AG08395 (cell line): ENCODE results near the gene EFHC2.

Experiments used
- DNase-seq: peaks from one replicate; pipeline ENCODE4 v3.0.0; 2012; ENCODE audit warnings: mixed read lengths, low spot score

EFHC2 gene, protein sequence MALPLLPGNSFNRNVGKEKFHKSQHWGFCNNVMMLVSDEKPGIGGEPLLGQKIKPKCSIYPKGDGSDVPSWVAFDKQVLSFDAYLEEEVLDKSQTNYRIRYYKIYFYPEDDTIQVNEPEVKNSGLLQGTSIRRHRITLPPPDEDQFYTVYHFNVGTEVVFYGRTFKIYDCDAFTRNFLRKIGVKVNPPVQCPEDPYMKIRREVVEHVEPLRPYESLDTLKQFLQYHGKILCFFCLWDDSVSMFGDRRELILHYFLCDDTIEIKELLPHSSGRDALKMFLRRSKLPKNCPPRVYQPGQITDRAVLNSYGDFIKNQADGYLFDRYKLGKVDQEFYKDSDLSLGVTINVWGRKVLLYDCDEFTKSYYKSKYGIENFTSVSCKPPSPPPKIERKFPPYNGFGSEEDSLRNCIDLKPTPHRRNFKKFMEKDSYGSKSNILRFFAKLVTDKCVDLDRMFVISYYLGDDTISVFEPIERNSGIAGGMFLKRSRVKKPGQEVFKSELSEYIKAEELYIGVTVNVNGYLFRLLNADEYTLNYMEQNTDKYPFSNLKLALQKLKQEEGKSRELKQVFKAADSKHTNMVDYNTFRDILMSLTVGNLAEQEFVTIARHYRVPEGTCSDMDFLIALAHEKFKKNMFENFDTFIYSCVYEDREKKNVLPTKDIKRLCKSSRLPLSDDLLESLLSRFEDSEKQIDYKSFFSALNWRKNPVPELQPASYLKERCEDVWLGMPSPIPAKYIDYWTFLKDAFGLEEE

GRCh38 chrX:44343412-44344141 lies at the start of gene EFHC2:
EFHC2 (minus strand) TSS chrX:44343672; CDS start chrX:44343588, 84 bp downstream.
- DNase-seq = peak; percentile 33

DNA sequence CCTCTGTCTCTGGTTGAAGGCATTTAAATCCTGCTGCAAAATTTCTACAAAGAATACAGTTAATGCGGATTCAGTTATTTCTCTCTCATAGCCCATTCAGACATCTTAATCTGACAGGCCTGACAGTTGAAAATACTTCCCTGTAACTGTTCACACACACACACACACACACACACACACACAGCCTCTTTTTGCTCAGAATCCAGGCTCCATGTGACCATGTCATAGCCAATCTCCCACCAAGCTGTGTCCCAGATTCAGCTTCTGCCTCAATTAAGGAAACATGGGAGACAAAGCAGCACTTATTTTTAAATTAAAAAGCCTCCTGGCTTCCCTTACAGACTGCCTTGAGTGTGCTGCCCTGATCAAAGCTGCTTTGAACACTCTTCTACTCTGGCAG lies 49.3 kb upstream of the EFHC2 start:
- DNase-seq = no peak

GRCh38 chrX:44384688-44385338 lies 41.3 kb upstream of the EFHC2 start:
- DNase-seq = no peak

GRCh38 chrX:44382871-44383270 lies 39.4 kb upstream of the EFHC2 start:
- DNase-seq = no peak

GRCh38 chrX:44352758-44353157 lies 9.3 kb upstream of the EFHC2 start:
- DNase-seq = no peak

DNA sequence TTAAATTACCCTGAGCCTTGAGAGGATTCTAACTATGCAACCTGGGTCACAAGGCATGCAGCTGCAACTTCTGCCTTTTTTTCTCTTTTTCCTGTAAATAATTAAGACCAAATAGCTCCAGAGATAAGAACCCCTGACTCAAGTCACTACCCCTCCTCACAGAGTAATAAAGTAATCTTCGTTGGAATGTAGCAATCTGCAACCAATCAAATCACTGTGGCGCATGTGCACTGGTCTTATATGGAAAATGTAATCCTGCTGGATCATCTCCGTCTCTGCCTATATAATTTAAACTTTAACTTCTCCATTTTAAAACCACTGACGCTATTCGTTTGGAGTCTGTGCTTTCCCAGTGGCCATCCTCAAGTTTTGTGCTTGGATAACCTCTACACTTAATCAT lies 6.1 kb upstream of the EFHC2 start:
- no peak for DNase-seq

- DNase-seq = no peak
Observed at GRCh38 chrX:44344687-44345086, 1.2 kb upstream of the EFHC2 start.

DNA sequence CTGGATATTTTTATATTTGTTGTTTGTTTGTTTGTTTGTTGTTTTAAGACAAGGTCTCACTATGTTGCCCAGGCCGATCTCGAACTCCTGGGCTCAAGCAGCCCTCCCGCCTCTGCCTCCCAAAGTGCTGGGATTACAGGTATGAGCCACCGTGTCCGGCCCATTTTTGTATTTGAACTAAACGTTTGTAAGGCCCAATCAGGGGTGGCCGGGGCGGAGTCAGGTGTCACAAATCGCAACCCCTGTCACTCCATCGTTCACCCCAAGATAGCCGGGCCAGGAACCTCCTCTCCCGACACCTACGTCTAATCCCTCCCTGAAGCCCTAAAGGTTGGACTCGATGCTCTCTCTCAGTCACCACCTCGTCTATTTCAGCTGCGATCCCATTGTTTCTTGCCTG lies 722 bp upstream of the EFHC2 start:
- no peak for DNase-seq

DNA sequence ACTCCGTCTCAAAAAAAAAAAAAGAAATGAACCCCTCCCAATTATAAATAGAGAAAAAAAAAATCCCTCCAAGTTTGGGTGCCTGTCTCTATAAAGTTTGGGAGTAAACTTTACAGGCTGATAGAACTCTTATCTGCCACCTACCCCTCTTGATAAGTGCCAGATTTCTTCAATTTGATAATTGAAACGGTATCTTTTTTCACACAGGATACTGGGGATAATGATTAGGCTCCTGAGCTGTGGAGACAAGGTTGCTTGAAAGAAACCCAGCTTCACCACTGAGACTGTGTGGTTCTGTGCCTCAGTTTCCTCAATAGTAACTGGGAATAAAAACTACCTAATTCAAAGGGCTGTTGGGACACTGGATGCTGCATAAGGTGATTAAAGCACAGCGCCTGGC lies 606 bp downstream of the EFHC2 start:
- DNase-seq = no peak

DNA sequence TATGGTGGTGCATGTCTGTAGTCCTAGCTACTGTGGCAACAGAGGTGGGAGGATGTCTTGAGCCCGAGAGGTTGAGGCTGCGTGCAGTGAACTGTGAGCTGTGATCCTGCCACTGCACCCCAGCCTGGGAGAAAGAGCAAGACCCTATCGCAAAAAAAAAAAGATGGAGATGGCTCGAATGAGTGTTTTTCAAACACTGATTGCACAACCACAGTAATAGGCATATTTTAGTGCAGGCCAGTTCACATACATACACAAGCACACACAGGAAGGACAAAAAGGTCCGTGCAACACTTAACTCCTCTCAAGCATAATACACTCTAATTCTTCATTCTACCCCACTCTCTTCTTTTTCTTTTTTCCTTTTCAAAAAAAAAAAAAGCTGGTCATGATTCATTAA lies 5.1 kb downstream of the EFHC2 start:
- no peak for DNase-seq

DNA sequence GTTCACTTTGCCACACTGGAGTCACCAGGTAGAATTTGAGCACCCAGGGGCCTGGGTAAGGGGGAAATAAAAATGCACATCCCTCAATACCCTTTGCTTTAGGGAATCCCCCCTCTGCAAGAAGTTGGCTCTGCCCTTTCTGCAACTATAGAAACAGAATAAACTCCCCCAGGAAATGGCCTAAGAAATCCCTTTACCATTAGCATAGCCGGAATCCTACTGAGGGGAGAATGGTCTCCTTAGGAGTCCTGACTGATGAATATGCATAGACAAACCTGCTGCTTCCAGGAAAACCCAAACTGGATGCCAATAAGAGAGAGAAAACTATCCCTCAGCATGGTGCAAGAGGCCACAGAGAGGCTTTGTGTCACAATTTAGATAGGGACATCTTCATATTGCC lies 11.0 kb downstream of the EFHC2 start:
- no peak for DNase-seq

DNA sequence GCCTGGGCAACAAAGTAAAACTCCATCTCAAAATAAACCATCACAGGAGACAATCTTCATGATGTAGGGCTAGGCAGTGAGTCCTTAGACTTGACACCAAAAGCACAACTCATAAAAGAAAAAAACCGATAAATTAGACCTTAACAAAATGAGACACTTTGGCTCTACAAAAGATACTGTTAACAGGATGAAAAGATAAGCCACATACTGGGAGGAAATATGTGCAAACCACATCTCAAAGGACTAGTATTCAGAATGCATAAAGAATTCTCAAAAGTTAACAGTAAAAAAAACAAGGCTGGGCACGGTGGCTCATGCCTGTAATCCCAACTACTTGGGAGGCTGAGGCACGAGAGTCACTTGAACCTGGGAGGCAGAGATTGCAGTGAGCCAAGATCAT lies 13.2 kb downstream of the EFHC2 start:
- no peak for DNase-seq

DNA sequence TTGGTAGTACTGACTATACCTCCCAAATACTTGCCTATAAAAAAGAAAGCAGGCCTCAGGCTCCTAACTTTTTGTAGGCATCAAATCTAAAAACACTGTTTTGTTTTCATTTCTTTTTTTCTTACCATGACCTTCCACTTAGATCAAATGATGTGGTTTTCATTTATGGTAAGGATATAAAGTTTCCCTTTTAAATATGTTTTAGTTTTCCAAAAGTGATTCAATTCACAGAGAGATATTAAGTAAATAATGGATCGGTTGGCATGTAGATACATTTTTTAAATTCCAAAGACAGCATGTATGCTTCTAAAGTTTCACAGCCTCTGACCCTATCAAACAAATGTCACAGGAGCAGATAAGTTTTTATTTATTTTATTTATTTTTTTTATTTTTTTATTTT lies 23.9 kb downstream of the EFHC2 start:
- no peak for DNase-seq

DNA sequence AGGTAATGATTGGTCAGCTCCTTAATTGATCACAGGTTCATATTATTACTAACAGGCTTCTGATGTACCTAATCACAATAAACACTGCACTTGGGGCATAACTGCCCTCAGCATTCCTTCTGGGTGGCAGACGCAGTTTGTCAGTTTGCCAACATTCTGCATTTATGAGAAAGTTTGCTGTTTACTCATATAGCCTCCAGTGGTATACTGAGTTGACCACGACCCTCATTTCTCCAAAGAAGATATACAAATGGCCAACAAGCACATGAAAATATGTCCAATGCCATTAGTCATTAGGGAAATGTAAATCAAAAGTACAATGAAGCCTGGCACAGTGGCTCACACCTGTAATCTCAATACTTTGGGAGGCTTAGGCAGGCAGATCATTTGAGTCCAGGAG lies 26.3 kb downstream of the EFHC2 start:
- no peak for DNase-seq

GRCh38 chrX:44314808-44315207 lies 28.7 kb downstream of the EFHC2 start:
- DNase-seq = no peak

DNA sequence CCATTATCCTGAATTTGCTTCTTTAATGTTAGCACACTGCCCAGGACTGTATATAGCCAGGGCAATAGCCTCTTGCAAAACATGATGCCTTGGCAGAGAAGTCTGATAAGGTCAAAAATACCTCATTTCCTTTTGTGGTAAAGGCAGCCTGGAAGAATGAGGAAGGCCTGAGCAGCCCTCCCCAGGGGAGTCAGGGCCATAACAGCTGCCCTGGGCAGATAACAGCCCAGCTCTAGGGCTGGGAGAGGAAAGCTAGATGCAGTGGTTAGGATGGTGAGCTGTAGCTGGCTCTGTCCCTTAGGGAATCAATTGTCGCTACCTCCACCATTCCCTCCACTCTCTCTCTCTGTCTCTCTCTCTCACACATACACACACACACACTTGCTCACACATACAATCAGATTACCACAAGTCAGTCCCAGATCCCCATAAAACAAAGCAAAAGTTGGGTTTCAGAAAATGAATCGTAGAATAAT lies 29.2 kb downstream of the EFHC2 start:
- peak; percentile 21 for DNase-seq

GRCh38 chrX:44312421-44312820 lies 31.1 kb downstream of the EFHC2 start:
- DNase-seq = no peak

DNA sequence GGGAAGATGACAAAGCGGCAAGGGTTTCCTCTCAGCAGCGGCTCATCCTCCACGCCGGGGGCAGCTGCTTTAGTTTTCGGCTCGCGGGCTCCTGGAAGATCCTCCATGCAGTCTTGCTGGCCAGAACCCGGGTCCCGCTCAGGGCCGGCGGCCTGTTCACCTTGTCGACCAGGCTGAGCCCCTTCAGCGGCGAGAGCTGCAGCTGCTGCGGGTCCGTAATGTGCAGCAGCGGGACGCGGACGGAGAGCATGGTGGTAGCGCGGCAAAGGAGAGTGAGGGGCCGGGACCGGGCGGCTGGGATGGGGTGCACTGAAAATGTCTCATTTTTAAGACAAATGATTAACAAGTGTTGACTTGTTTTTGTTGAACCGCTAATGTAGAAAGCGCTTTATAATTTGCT lies 33.2 kb downstream of the EFHC2 start:
- DNase-seq = no peak

DNA sequence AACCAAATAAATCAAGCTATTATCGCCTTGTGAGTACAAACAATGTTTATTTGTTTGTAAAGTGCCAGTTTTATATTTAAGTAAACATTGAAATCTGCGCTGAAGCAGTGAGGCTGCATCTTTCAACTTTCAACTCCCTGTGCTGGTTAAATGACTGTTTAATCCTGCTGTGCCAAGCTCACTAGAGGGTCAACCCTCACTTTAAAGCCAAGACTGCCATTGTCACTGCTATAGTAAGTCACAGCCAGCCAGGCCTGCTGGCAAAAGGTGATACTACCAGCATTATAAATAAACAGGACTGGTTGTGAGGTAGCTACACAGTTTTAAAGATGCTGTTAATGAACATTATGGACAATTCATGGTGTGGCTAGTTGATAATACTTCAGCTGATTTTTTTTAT lies 34.6 kb downstream of the EFHC2 start:
- DNase-seq = no peak

DNA sequence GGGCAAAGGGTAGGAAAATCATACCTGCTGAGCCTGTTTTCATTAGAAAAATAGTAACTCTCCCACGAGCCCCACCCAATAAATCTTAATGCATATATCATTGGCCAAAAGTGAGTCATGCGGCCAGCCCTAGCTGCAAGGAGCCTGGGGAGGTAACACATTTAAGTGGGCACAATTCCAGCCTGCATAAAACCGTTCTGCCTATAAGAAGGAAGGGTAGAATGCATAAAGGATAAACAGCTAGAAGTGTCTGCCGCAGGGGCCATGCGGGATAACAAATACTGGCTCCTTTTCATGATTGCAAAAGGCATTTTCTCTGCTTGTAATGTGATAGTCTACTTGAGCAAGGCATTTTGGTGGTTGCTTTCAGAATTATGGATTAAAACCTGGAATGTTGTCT lies 37.1 kb downstream of the EFHC2 start:
- no peak for DNase-seq

GRCh38 chrX:44305921-44306320 lies 37.6 kb downstream of the EFHC2 start:
- DNase-seq = no peak

- no peak for DNase-seq
Observed at GRCh38 chrX:44303119-44303518, 40.4 kb downstream of the EFHC2 start.
